MCF 10A (cell line): Measurements from ENCODE around the gene CSTF1. TPM values are rescaled to one million over a fixed set of nuclear protein-coding genes. Genes with fewer than 3 reads are reported as not detected.

ENCODE experiments used
- BruUV-seq: library from RNA; stranded (reverse); fragments of 400-500 nt; replicated peaks from 2 replicates; lab custom pipeline; 2021; lab: Mats Ljungman, UMichigan
- CTCF ChIA-PET: fragments of 300-600 bp; sonication (Branson Sonifier 250); formaldehyde crosslinking; extraction: SDS; loops from one replicate; lab custom pipeline; 2021; ENCODE audit warnings: antibody characterized with exemption, inconsistent platforms; lab: Yijun Ruan, JAX
- POLR2A ChIA-PET: fragments of 300-600, 350-650 bp; sonication (Branson Sonifier 250); formaldehyde crosslinking; extraction: SDS; loops from one replicate; lab custom pipeline; 2020; ENCODE audit warnings: antibody characterized with exemption, inconsistent platforms; lab: Yijun Ruan, JAX
- DNase-seq: peaks from one replicate; pipeline ENCODE4 v3.0.0-alpha.2; 2018; ENCODE audit not compliant: unreplicated experiment
- H3K27ac Mint-ChIP-seq: one replicate; pipeline ENCODE4 v1.8.0; 2022; ENCODE audit warnings: mild to moderate bottlenecking, low read depth, mixed read lengths; ENCODE audit not compliant: unreplicated experiment
- H3K27me3 Mint-ChIP-seq: one replicate; pipeline ENCODE4 v1.8.0; 2022; ENCODE audit warnings: mixed read lengths; ENCODE audit not compliant: insufficient read depth, unreplicated experiment
- H3K36me3 Mint-ChIP-seq: one replicate; pipeline ENCODE4 v1.8.0; 2022; ENCODE audit warnings: mild to moderate bottlenecking, moderate library complexity, mixed read lengths; ENCODE audit not compliant: insufficient read depth, unreplicated experiment
- H3K4me1 Mint-ChIP-seq: one replicate; pipeline ENCODE4 v1.8.0; 2022; ENCODE audit warnings: mixed read lengths; ENCODE audit not compliant: insufficient read depth, unreplicated experiment
- H3K4me3 Mint-ChIP-seq: one replicate; pipeline ENCODE4 v1.8.0; 2022; ENCODE audit warnings: mild to moderate bottlenecking, moderate library complexity, mixed read lengths; ENCODE audit not compliant: unreplicated experiment
- H3K9me3 Mint-ChIP-seq: one replicate; pipeline ENCODE4 v1.8.0; 2022; ENCODE audit warnings: mixed read lengths; ENCODE audit not compliant: unreplicated experiment
- CTCF ChIP-seq: fragments of 200-600 bp; IDR thresholded peaks from one replicate; pipeline ENCODE4 v1.8.0; 2022; ENCODE audit warnings: antibody characterized with exemption, mild to moderate bottlenecking; ENCODE audit not compliant: unreplicated experiment
- intact Hi-C: fragments of 100-400 bp; cut with micrococcal nuclease; formaldehyde crosslinking; loops from 2 replicates; pipeline ENCODE4 v1.14.1; 2022
- total RNA-seq: library from RNA; stranded (reverse); gene quantifications from 2 replicates; pipeline ENCODE4 v1.2.3, GENCODE V29; 2022

The CSTF1 gene
- total RNA-seq, 1 experiment from 2014 or later = 35.1 TPM

GRCh38 chr20:56391037-56391436 is 1.4 kb upstream of the CSTF1 start:
- Mint-ChIP-seq H3K27me3 (no peaks in the 10 kb centered on the region), H3K36me3 (peaks cover 33% of the 10 kb centered on the region), H3K4me3 (no peak overlapping the region), H3K4me1 (peaks cover 27% of the 10 kb centered on the region), H3K27ac (no peak overlapping the region), H3K9me3 (no peaks in the 10 kb centered on the region)
- DNase-seq = no peak
- ChIA-PET CTCF (interaction anchor here (0.6 to 3.0 kb wide), 7 partner anchors 17 to 671 kb away, joined by 3 to 30 read pairs (median 4); partner anchors contain the start of gene FAM210B), POLR2A (interaction anchor here (0.6 to 6.8 kb wide), 6 partner anchors 9 to 78 kb away, joined by 4 to 100 read pairs (median 4); partner anchors contain the start of genes FAM210B and RTF2)
- TSS peak; percentile 87 for BruUV-seq
- intact Hi-C loops = no loop called here
- no peak for TF ChIP-seq CTCF

- ChIA-PET CTCF (interaction anchor here (0.6 to 3.0 kb wide), 13 partner anchors 9 to 670 kb away, joined by 3 to 30 read pairs (median 4); partner anchors contain the start of gene FAM210B), POLR2A (interaction anchor here (0.6 to 6.8 kb wide), 22 partner anchors 9 to 652 kb away, joined by 3 to 100 read pairs (median 4); partner anchors contain the start of genes CASS4, FAM210B, RTF2 and TFAP2C)
- BruUV-seq = no TSS peak
Observed at GRCh38 chr20:56391596-56392131, 781 bp upstream of the CSTF1 start.

GRCh38 chr20:56392881-56393482 is 537 bp downstream of the CSTF1 start:
- CTCF ChIA-PET = interaction anchor here (0.5 to 3.0 kb wide), 13 partner anchors 12 to 1968 kb away, joined by 3 to 30 read pairs (median 3); no protein-coding TSS in a partner anchor
- intact Hi-C loops = loop anchor here (2.0 kb wide), 2 partner anchors 34 to 190 kb away; partner anchors contain the start of gene FAM210B
- H3K36me3 Mint-ChIP-seq = peaks cover 43% of the 10 kb centered on the region

More at GRCh38 chr20:56391596-56392131, 781 bp upstream of the CSTF1 start:
- no peak for TF ChIP-seq CTCF
- Mint-ChIP-seq H3K36me3 (peaks cover 35% of the 10 kb centered on the region), H3K27me3 (no peaks in the 10 kb centered on the region), H3K27ac (no peak overlapping the region), H3K4me1 (peaks cover 27% of the 10 kb centered on the region), H3K9me3 (no peaks in the 10 kb centered on the region), H3K4me3 (no peak overlapping the region)
- DNase-seq = no peak
- intact Hi-C loops = loop anchor here (2.0 kb wide), 2 partner anchors 33 to 189 kb away; partner anchors contain the start of gene FAM210B

More at GRCh38 chr20:56392881-56393482, 537 bp downstream of the CSTF1 start:
- H3K9me3 Mint-ChIP-seq = no peaks in the 10 kb centered on the region
- POLR2A ChIA-PET = interaction anchor here (0.5 to 6.8 kb wide), 22 partner anchors 11 to 669 kb away, joined by 3 to 100 read pairs (median 4); partner anchors contain the start of genes CASS4, FAM210B, RTF2 and TFAP2C
- H3K27ac Mint-ChIP-seq = no peak overlapping the region
- no peak for DNase-seq
- BruUV-seq = TSS peak; percentile 58
- no peak overlapping the region for H3K4me3 Mint-ChIP-seq
- peaks cover 22% of the 10 kb centered on the region for H3K4me1 Mint-ChIP-seq
- no peak for TF ChIP-seq CTCF
- H3K27me3 Mint-ChIP-seq = no peaks in the 10 kb centered on the region
